GM23248 (cell line): ENCODE measurements around the gene SLC50A1.
"Not testable (repeated sequence)": the region's sequence is repeated elsewhere in the genome, so short reads cannot be mapped to it uniquely, and the experiment has no call there.

ENCODE experiments used
- EZH2 ChIP-seq: fragments of 200-600 bp; sonication (generic); IDR thresholded peaks from 2 replicates; pipeline ENCODE4 v1.6.1; 2018; ENCODE audit warnings: antibody characterized with exemption, mild to moderate bottlenecking; ENCODE audit not compliant: insufficient read depth, poor library complexity, severe bottlenecking
- EZH2phosphoT487 ChIP-seq: fragments of 200-600 bp; sonication (generic); IDR thresholded peaks from 2 replicates; pipeline ENCODE4 v1.6.1; 2018; ENCODE audit warnings: antibody characterized with exemption, moderate library complexity, mild to moderate bottlenecking, low read depth; ENCODE audit not compliant: insufficient read depth

GRCh38 chr1:155164625-155165024, 29.0 kb downstream of the SLC50A1 start:
- TF ChIP-seq EZH2, EZH2phosphoT487: not testable (repeated sequence)
